CD4-positive, CD25-positive, alpha-beta regulatory T cell (primary cell): Measurements from ENCODE around the gene RPS19BP1. TPM values are rescaled to one million over a fixed set of nuclear protein-coding genes. Genes with fewer than 3 reads are reported as not detected.
A peak's percentile ranks its signal among the peaks of the same experiment; 100 is the strongest.

Experiments used
- ATAC-seq, 2 donors: fragments of 150-1000 bp; cut with Tn5 transposase; one replicate each; pipeline ENCODE4 v1.10.0; 2021; ENCODE audit warnings: low read depth in 2 of 2, moderate number of reproducible peaks in 2 of 2, moderate library complexity in 1 of 2
- DNase-seq, 3 donors: peaks; one replicate each; pipeline versions ENCODE4 v3.0.0 to v3.0.0-alpha.2; 2012 to 2022; ENCODE audit warnings: mixed read lengths in 1 of 3
- H3K27ac ChIP-seq: one replicate; pipeline ENCODE4 v1.7.0; 2013; ENCODE audit warnings: mild to moderate bottlenecking, low read length; ENCODE audit not compliant: insufficient read depth, poor library complexity, severe bottlenecking
- H3K27me3 ChIP-seq: one replicate; pipeline ENCODE4 v1.7.0; 2013; ENCODE audit warnings: low read length; ENCODE audit not compliant: control insufficient read depth, insufficient read depth
- H3K36me3 ChIP-seq: one replicate; pipeline ENCODE4 v1.7.0; 2013; ENCODE audit warnings: mild to moderate bottlenecking, low read length, moderate library complexity; ENCODE audit not compliant: control insufficient read depth, insufficient read depth
- H3K4me1 ChIP-seq: 2 replicates; pipeline ENCODE4 v1.7.0; 2013; ENCODE audit warnings: mild to moderate bottlenecking, low read length; ENCODE audit not compliant: insufficient read depth, control insufficient read depth, poor library complexity, severe bottlenecking
- H3K4me3 ChIP-seq: one replicate; pipeline ENCODE4 v1.7.0; 2013; ENCODE audit warnings: low read depth, mild to moderate bottlenecking, low read length, moderate library complexity
- H3K9me3 ChIP-seq, 2 experiments: 1 replicate in 1 of 2; 2 replicates in 1 of 2; pipeline ENCODE4 v1.7.0; 2013; ENCODE audit warnings: low read length in 2 of 2, mild to moderate bottlenecking in 1 of 2, moderate library complexity in 1 of 2; ENCODE audit not compliant: control insufficient read depth in 2 of 2
- H3K27ac Mint-ChIP-seq, 3 donors: one replicate each; pipeline ENCODE4 v1.8.0; 2020 to 2022; ENCODE audit warnings: mild to moderate bottlenecking in 3 of 3, mixed read lengths in 3 of 3, moderate library complexity in 2 of 3
- H3K27me3 Mint-ChIP-seq: one replicate; pipeline ENCODE4 v1.8.0; 2022; ENCODE audit warnings: mild to moderate bottlenecking, mixed read lengths
- H3K36me3 Mint-ChIP-seq: one replicate; pipeline ENCODE4 v1.8.0; 2020; ENCODE audit warnings: mixed read lengths
- H3K4me1 Mint-ChIP-seq, 4 donors: one replicate each; pipeline ENCODE4 v1.8.0; 2020 to 2022; ENCODE audit warnings: mixed read lengths in 4 of 4, mild to moderate bottlenecking in 1 of 4
- H3K4me3 Mint-ChIP-seq, 4 donors: one replicate each; pipeline ENCODE4 v1.8.0; 2020 to 2022; ENCODE audit warnings: mild to moderate bottlenecking in 4 of 4, mixed read lengths in 4 of 4, moderate library complexity in 3 of 4
- H3K9me3 Mint-ChIP-seq, 7 donors: one replicate each; pipeline ENCODE4 v1.8.0; 2020 to 2022; ENCODE audit warnings: mixed read lengths in 7 of 7, mild to moderate bottlenecking in 3 of 7, moderate library complexity in 2 of 7
- polyA plus RNA-seq, 4 donors: library from polyadenylated mRNA; unstranded; fragments of 300-500 nt; fragmentation: Illumina TruSeq; gene quantifications; one replicate each; pipeline ENCODE4 v1.2.3, GENCODE V29; 2021
- total RNA-seq: library from RNA; stranded (reverse); gene quantifications from one replicate; pipeline ENCODE4 v1.2.3, GENCODE V29; 2022

The RPS19BP1 gene
- total and polyA plus RNA-seq, 5 donors from 2014 or later, result 42.9 to 117 (median 105) TPM

DNA sequence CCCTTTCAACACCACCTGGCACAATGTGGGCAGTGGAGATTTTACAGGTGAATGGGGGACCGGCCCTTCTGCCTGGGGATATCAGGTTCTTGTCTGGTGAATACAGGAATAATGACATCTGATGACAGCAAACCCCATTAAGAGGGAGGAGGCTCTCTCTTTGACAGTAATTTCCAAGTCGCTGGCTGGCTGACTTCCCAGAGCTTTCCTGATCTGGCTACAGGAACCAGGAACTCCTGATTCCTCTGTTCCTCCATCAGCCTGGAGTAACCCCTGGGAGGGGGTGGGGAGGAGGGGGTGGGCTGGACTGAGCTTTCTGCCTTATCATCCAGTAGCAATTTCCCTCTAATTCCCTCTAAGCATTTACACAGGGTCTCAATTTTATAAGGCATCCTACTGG is 34.2 kb downstream of the RPS19BP1 start:
- Histone ChIP-seq H3K4me3 (no peak overlapping the region), H3K36me3 (no peaks in the 10 kb centered on the region), H3K27me3 (no peaks in the 10 kb centered on the region), H3K9me3 (no peaks in the 10 kb centered on the region), H3K4me1 (peaks cover 16% of the 10 kb centered on the region), H3K27ac (no peak overlapping the region)
- Mint-ChIP-seq H3K27ac (no peak overlapping the region), H3K4me3 (peak overlapping the region in 1 of 4 donors; percentile 44), H3K36me3 (no peaks in the 10 kb centered on the region), H3K4me1 (peaks cover 0 to 23% (median 11%) of the 10 kb centered on the region in 4 donors), H3K9me3 (peaks cover 0 to 2% (median 0%) of the 10 kb centered on the region in 7 donors), H3K27me3 (no peaks in the 10 kb centered on the region)
- ATAC-seq (no peak), DNase-seq (no peak)

DNA sequence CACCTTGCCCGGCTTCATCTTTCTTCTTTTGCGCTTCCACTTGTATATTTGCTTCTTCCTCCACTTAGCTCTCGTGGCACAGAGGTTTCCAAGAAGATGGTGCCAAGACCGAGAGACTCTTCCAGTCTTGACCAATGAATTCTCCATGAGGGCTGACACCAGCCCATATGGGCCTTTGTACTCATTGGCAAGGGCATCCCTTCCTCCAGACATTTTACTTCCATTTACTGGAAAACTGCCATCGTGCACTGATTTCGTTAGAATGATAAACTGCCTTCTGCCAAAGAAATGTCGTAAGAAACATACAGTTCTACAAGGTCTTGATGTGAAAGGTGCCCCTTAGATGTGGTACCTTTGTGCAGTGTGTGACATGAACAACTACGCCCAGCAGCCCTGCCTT is 35.1 kb downstream of the RPS19BP1 start:
- Mint-ChIP-seq H3K4me3 (no peak overlapping the region), H3K36me3 (no peaks in the 10 kb centered on the region), H3K27me3 (no peaks in the 10 kb centered on the region), H3K9me3 (peaks cover 0 to 2% (median 0%) of the 10 kb centered on the region in 7 donors), H3K4me1 (peaks cover 0 to 15% (median 10%) of the 10 kb centered on the region in 4 donors), H3K27ac (peak overlapping the region in 1 of 3 donors; percentile 33)
- no peaks in the 10 kb centered on the region for H3K27me3 ChIP-seq
- peaks cover 6% of the 10 kb centered on the region for H3K4me1 ChIP-seq
- ATAC-seq, result no peak
- no peaks in the 10 kb centered on the region for H3K9me3 ChIP-seq
- no peak overlapping the region for H3K4me3 ChIP-seq
- H3K27ac ChIP-seq, result no peak overlapping the region
- H3K36me3 ChIP-seq, result no peaks in the 10 kb centered on the region
- DNase-seq, result no peak

DNA sequence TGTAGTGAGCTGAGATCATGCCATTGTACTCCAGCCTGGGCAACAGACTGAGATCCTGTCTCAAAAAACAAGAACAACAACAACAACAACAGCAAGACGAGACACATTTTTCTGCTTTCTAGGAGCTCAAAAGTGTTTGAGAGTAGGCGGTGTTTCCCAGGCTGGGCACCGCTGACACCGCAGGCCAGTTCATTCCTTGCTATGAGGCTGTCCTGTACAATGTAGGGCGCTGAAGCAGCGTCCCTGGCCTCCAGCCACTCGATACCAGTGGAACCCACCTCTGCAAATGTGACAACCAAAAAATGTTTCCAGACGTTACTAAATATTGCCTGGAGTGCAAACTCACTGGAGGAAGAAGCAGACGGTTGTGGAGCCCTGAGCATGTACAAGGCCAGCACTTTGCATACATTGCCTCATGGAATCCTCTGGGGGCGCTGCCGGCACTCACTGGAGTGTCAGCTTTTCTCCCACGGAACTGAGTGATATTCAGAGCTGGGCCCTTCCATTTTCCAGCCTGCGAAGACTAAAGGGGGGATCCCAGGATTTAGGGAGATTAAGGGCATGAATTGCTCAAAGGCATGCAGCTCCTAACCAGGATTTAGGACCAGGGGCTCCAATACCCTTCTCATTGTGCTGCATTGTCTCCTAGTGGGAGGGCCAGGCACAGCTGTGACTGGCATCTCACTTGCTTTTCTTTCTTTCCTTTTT is 36.3 kb downstream of the RPS19BP1 start:
- Histone ChIP-seq H3K36me3 (no peaks in the 10 kb centered on the region), H3K9me3 (no peaks in the 10 kb centered on the region), H3K27me3 (no peaks in the 10 kb centered on the region), H3K4me3 (no peak overlapping the region), H3K4me1 (no peaks in the 10 kb centered on the region), H3K27ac (no peak overlapping the region)
- Mint-ChIP-seq H3K4me3 (no peak overlapping the region), H3K9me3 (peaks cover 0 to 2% (median 0%) of the 10 kb centered on the region in 7 donors), H3K27me3 (no peaks in the 10 kb centered on the region), H3K36me3 (no peaks in the 10 kb centered on the region), H3K4me1 (peaks cover 0 to 6% (median 4%) of the 10 kb centered on the region in 4 donors), H3K27ac (no peak overlapping the region)
- DNase-seq (peak in 2 of 3 donors; percentile 39 to 62), ATAC-seq (peak; percentile 53 to 56)

DNA sequence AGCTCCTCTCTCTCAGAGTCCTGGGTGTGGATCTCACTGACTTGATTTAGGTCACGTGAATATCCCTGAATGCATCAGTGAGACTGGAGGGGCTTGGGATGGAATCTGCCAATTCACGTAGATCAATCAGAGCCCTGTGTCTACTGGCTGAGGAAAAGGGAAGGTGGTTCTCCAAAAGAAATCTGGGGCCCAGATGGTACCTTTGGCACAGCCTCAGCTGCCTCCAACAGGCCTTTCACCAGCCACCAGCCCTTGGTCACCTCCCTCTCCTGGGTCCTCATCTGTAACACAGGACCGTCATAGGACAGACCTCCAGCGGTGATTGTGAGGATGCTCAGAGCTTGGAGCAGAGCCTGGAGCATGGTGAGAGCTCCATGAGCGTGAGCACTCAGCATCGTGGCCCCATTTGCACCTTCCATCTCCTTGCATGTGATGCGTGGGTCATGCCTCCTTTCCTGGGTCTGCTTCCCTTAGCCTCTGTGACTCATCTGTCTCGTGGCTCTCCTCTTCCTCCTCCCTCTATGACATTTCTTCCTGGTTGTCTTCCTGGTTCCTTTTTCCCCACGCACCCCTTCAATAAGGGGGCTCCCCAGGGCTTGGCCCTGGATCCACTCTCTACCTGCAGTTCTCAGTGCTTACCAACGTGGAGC is 38.0 kb downstream of the RPS19BP1 start:
- Histone ChIP-seq H3K27me3 (no peaks in the 10 kb centered on the region), H3K36me3 (no peaks in the 10 kb centered on the region), H3K9me3 (no peaks in the 10 kb centered on the region), H3K4me3 (no peak overlapping the region), H3K27ac (no peak overlapping the region), H3K4me1 (no peaks in the 10 kb centered on the region)
- no peak overlapping the region for H3K4me3 Mint-ChIP-seq
- ATAC-seq, result no peak
- peak overlapping the region in 1 of 3 donors; percentile 93 for H3K27ac Mint-ChIP-seq
- H3K36me3 Mint-ChIP-seq, result no peaks in the 10 kb centered on the region
- no peaks in the 10 kb centered on the region for H3K27me3 Mint-ChIP-seq
- no peak for DNase-seq
- H3K9me3 Mint-ChIP-seq, result peaks cover 0 to 2% (median 0%) of the 10 kb centered on the region in 7 donors
- H3K4me1 Mint-ChIP-seq, result peaks cover 0 to 12% (median 11%) of the 10 kb centered on the region in 4 donors

DNA sequence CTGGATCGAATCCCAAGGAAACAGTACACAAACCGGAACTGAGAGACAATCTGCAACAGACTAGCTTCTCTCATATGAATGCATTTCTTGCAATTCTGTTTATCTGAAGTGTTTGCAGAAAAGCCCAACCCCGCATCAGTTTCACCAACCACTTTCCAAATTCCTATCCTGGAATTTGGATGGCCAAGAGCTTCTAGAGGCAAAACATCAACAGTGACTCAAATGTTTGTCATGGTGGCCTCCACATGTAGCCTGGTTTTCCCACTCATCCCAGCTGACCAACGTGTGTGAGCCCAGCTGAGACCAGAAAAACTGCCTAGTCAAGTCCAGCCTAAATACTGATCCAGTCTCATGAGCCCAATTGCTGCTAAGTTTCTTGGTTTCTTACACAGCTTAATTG is 38.8 kb downstream of the RPS19BP1 start:
- Histone ChIP-seq H3K4me3 (no peak overlapping the region), H3K27me3 (no peaks in the 10 kb centered on the region), H3K27ac (no peak overlapping the region), H3K36me3 (no peaks in the 10 kb centered on the region), H3K4me1 (no peaks in the 10 kb centered on the region), H3K9me3 (no peaks in the 10 kb centered on the region)
- Mint-ChIP-seq H3K9me3 (no peaks in the 10 kb centered on the region), H3K4me1 (peaks cover 0 to 12% (median 11%) of the 10 kb centered on the region in 4 donors), H3K27ac (peak overlapping the region in 1 of 3 donors; percentile 14), H3K27me3 (no peaks in the 10 kb centered on the region), H3K4me3 (peak overlapping the region in 1 of 4 donors; percentile 17), H3K36me3 (no peaks in the 10 kb centered on the region)
- DNase-seq (no peak), ATAC-seq (no peak)

DNA sequence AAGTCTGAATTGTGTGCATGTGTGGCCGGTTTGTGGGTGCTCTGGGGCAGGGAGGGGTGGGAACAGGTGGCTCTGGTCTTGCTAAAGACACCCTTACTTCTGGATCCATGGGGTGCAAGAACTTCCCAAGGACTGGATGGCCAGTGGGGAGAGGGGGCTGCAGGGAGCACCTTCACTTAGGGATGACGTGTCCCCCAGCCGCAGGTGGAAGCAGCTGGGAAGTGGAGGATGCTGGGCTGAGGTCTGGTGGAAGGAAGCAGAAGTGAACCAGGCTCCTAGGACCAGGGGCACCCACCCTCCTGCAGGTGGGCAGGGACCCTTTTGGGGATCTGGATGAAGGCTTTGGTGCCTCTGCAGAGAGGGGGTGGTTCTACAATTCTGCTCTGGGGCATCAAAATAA is 40.4 kb downstream of the RPS19BP1 start:
- no peaks in the 10 kb centered on the region for H3K36me3 ChIP-seq
- Mint-ChIP-seq H3K4me3 (no peak overlapping the region), H3K27me3 (peaks cover 5% of the 10 kb centered on the region), H3K9me3 (no peaks in the 10 kb centered on the region), H3K4me1 (peaks cover 0 to 12% (median 11%) of the 10 kb centered on the region in 4 donors), H3K36me3 (no peaks in the 10 kb centered on the region), H3K27ac (no peak overlapping the region)
- DNase-seq (no peak), ATAC-seq (no peak)
- H3K27ac ChIP-seq, result no peak overlapping the region
- no peak overlapping the region for H3K4me3 ChIP-seq
- H3K27me3 ChIP-seq, result no peaks in the 10 kb centered on the region
- H3K4me1 ChIP-seq, result no peaks in the 10 kb centered on the region
- H3K9me3 ChIP-seq, result no peaks in the 10 kb centered on the region

DNA sequence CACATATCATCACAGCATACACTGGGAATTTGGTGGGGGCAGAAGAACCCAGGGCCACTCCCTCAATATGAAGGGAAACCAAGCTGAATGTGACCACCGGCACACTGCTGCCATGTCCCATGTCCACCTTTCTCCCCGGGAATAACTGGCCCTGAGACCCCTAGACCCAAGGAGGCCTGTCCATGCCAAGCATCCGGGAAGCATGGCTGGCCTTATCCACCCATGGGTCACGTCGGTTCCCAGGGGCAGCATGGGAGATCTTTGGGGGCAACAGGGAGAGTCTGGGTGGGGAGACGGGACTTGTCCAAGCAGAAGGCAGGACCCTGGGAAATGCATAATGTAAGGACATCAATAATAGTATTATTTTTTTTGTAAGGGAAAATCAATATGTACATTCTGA is 40.9 kb downstream of the RPS19BP1 start:
- Mint-ChIP-seq H3K36me3 (no peaks in the 10 kb centered on the region), H3K27me3 (peaks cover 5% of the 10 kb centered on the region), H3K27ac (no peak overlapping the region), H3K4me1 (peaks cover 0 to 12% (median 11%) of the 10 kb centered on the region in 4 donors), H3K9me3 (no peaks in the 10 kb centered on the region), H3K4me3 (no peak overlapping the region)
- DNase-seq, result no peak
- no peak overlapping the region for H3K27ac ChIP-seq
- no peak overlapping the region for H3K4me3 ChIP-seq
- ATAC-seq, result no peak
- H3K9me3 ChIP-seq, result no peaks in the 10 kb centered on the region
- H3K27me3 ChIP-seq, result no peaks in the 10 kb centered on the region
- H3K4me1 ChIP-seq, result no peaks in the 10 kb centered on the region
- H3K36me3 ChIP-seq, result no peaks in the 10 kb centered on the region
